ENCODE results near the gene JAKMIP2.

GRCh38 chr5:147690595-147690994 lies 91.9 kb downstream of the JAKMIP2 start:
- no peak for TF ChIP-seq EZH2 (IDR thresholded peaks at IDR 0.05; ENCODE audit: low read length, missing control alignments)
- no peak for TF ChIP-seq CTCF (conservative IDR thresholded peaks at IDR 0.05 in 1 of 2, IDR thresholded peaks at IDR 0.05 in 1 of 2; ENCODE audit: low read depth in 1 of 2, low read length in 2 of 2)
